CD4-positive, alpha-beta T cell treated with Interferon gamma for 1 hour (primary cell): ENCODE results near the gene VSX2.

ENCODE experiments used
- DNase-seq: peaks from one replicate; pipeline ENCODE4 v3.0.0-alpha.2; 2020

VSX2 gene

DNA sequence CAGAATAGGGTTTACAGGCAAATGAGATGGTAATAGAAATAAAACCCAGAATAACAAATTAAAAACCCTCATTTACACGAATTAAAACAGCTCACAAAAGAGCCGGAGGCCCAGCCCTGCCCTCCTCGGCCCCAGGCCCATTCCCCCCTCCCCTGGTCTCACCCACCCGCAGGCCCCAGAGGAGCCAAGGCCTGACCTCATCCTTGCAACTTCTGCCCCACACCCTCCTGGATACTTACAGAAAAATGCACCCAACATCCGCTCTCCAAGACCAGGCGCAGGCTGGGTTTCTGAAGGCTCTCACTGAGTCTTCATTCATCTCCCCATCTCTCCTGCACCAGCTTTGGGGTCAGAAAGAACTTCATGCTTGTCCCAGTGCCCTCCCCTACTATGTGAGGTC lies 16.2 kb upstream of the VSX2 start:
- DNase-seq, result no peak

DNA sequence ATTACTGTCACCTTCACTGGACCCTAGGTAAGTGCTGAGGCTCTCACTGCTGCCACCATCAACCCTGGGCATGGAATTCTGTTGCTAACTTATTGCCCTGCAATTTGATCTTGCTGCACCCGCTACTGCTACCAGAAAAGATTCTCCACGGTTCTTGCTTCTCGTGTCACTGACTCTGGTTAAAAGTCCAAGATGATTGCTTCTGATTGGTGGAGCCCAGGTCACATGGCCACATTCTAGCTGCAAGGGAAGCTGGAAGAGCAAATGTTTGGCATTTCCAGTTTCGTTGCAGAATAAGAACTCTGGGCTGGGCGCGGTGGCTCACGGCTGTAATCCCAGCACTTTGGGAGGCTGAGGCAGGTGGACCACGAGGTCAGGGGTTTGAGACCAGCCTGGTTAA lies 7.5 kb upstream of the VSX2 start:
- no peak for DNase-seq

DNA sequence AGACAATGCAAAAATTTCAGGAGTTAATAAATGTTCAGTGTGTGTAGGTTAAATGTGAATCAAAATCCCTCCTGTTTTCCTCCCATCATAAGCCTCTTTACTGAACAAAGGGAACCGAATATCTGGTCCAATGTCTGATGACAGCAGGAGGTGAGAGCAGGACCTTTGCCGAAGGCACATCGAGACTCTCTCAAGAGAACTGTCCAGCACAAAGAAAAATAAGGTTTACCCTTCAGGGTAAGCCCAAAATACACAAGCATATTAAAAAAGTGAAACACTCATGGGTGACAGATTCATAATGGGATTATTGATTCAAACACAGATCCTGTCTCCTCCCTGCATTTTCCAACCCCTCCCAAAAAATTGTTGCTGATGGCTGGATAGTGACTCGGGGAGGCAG lies 4.2 kb upstream of the VSX2 start:
- no peak for DNase-seq

DNA sequence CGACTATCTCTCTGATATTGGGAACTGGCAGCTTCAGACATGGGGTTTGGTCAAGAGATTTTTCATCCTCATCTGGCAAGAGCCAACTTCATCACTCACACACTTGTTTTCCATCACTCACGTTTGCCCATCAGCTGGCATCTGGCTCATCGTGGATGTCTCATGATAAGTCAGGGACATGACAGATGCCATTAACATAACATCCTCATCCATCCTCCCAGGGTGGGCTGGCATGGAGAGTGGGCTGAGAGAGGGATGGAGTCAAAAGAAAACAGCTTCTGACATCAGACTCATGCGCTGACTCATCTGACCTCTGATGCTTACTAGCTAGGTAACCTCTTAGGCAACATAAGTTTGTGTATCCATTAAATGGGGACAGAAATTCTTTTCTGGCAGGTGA lies 1.8 kb upstream of the VSX2 start:
- no peak for DNase-seq

DNA sequence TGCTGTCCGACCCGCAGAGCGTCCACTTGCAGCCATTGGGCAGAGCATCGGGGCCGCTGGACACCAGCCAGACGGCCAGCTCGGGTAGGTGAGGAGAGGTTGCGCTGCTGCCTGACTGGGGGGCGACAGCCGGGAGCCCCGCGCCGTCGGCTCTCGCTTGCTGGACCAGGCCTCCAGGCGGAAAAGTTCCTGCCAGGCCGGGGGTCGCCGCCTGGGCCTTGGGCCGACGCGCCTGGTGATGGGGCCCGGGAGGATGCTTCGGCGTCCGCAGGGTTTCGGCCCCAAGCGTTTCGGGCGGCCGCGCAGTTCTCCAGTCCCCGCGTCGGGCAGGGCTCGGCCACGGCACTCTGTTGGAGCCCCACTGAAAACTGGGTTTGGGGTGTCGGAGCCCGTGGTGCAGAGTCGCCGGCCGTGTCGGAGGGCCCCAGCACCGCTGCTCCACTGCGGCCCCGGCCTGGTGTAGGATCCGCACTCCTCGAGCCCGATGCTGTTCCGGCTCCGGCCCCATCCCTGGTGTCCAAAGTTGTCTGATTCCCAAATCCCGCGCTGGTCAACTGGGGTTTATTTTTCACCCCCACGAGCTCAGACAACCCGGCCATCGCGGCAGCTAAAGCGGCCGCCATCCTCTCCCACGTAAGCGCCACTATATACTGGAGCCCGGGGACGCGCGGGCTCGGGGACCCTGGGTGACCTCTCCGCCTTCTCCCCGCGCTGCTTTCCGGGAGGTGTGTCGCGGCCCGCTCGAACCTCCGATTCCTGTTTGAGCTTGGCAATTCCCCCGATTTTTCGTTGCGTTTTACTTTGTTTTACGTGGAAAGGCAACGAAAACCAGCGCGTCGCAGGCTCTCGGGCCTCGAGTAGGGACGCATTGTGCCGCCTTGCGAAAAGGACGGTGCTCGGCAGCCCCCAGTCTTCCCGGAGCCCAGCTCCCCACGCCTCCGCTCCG lies 872 bp downstream of the VSX2 start:
- DNase-seq, result no peak

DNA sequence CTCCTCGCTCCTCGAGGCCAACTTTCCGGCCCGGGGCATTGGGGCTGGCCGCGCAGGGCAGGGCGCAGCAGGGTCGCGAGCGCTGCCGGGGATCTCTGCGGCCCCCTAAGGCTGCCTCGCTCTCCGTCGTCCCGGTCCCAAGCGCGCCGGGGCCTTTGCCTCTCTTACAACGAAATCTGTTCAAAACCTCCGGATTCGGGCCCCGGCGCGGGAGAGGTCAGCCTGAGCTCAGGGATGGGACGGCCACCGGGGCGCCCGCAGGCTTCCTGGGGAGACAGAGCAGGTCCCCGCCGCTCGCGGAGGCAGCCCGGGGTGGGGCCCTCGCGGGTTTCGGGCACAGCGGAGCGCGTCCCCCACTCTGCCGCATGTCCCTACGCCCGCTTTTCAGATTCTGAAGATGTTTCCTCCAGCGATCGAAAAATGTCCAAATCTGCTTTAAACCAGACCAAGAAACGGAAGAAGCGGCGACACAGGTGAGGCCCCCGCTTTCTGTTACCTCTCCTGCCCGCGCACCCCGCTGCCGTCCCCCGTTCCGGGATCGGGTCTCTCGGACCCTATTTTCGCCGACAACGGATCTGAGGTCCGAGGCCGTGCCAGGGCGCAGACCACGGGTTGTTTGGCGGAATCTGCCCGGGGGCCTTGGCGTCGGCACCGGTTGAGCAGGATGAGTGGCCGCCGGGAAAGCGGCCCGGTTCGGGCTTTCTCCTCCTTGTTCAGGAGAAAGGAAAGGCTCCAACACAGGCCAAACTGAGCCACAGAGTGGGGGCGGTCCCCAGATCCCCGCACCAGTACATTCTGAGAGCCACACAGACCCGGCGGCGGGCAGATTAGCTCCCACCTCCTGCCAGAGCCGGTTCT lies 1.8 kb downstream of the VSX2 start:
- DNase-seq, result no peak

DNA sequence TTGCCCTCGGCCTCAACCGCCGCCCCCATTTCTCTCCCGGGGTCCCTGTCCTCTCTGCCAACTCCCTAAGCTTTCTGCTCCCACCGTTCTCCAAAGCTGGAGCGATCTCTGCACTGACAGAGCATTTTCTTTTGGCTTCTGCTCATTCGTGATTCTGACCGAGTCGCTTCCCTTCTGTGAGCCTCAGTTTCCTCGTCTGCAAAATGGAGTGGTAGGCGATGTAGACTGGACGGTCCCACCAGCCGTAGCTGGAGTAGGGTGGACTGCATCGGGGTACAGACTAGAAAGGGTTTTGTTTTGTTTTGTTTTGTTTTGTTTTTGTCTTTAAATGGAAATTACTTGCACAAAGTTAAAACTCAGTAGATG lies 2.4 kb downstream of the VSX2 start:
- DNase-seq, result no peak

DNA sequence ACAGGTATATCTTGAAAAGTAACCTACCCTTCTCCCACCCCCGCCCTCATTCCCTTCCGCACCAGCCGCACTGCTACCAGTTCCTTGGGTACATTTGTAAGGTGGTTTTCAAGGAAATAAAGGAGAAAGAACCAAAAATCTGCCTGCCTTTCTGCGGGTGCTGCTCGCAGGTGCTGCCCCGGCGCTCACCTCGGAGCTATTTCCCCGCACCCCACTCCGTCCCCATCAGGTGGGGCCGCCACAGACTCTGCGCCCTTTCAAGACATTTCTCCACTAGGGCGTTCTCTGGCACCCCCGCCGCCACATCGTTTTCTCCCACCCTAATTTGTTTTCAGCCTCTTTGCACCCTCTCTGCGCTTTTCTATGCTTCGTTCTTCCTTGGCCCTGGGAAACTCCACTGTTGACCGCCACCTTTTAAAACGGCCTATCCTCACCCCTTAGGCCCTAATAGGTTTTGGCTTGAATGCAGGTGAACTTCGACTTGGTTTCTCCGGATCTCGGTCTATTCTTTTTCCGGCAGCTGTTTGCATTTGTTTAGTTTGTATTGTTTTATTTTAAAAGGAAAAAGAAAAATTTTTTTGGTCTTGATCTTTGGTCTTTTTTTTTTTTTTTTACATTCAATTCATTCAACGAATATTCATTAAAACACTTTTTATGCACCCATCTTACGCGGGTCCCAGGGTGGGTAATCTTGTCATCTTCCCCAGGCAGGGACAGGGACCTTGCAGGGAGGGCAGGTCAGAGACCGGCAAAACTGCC lies 3.0 kb downstream of the VSX2 start:
- no peak for DNase-seq

DNA sequence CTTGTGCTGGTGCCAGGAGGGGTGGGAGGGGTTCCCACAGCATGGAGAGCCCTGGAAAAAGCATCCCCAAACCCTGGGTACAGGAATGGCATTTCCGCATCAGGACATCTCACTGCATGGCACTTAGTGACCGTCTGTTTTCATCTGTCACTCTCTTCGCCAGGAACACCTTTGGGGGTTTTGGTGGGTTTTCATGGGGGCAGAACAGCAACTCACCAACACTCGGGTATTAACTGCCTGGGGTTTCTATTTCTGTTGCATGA lies 3.5 kb downstream of the VSX2 start:
- DNase-seq, result no peak

DNA sequence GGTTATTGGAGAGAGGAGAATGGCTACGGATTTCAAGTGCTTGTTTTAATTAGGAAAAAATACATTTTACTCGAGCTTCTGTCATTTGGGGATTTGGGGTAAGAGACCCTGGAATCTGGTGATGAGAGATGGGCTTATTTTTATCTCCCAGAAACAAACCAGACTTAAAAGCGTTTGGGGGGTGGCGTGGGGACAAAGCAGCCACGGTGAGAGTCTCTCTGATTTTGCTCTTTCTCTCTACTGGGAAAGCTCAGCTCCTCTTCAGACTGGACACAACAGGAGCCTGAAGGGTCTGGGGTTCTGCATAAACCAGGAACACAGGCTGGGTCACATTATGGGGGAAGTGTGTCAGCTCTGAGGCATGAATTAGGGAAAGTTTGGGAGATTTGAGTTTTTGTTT lies 3.8 kb downstream of the VSX2 start:
- no peak for DNase-seq

DNA sequence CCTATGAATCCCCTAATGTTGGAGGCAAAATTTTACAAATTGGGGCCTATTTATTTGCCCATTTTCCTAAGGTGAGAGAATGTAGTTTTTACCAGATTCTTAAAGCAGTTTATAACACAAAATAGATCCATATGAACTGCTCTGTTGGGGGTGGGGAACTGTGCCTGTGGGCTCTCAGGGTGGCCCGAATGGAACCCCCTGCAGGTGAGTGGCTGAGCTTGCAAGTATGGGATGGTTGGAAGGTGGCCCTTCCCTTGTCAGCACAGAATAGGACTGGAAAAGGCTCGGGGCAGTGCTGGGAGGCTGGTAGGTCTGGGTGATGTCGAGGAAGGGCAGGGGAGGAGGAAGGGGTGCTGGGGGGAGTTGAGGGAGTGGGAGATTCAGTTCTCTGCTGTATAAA lies 4.9 kb downstream of the VSX2 start:
- no peak for DNase-seq

DNA sequence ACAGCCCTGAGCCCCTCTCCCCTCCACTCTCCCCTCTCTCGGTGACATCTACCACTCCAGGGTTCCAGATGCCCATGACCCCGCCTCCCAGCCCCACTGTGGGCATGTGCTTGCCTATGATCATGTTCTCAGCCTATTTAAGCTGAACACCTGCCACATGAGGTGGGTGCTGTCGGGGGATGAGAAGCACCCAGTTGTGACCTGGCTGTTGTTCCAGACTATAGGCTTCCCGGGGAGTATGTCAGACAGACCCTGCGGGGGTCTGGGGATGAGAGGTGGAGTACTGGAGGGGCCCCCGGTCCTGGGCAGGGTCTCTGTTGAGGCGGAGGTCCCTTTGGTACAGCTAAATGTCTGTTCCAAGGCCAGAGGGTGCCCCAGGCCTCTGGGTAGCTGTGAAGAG lies 6.0 kb downstream of the VSX2 start:
- DNase-seq, result no peak

DNA sequence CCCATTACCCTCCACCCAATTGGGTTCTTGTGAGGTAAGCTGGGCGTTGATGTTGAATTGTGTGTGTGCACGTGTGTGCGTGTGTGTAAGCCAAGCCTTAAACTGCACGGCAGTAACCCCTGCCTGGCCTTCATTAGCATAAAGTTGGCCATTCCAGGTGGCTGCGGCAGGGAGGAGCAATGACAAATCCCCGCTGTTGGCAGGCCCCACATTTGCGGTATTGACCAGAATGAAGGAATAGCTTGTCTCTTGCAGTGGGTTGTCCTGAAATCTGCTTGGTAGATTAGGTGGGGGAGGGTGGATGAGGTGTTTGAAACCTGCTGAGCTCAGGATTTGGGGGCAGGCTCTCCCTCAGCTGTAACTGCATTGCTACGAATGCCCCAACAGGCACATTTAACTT lies 7.3 kb downstream of the VSX2 start:
- DNase-seq, result no peak

DNA sequence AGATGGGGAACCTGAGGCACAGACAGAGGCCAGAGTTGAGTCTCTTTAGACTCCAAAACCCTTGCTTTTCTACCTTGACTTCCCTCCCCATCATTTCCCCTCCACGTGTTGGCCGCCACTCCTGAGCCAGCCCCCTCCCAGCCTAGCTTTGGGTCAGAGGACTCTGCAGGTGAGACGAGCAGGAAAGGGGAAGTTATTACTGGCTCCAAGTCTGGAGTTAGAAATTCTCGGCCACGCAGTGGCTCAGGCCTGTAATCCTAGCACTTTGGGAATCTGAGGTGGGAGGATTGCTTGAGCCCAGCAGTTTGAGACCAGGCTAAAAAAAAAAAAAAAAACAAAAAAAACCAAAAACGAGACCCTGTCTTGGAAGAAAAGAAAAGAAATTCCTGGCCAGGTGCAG lies 8.8 kb downstream of the VSX2 start:
- no peak for DNase-seq

DNA sequence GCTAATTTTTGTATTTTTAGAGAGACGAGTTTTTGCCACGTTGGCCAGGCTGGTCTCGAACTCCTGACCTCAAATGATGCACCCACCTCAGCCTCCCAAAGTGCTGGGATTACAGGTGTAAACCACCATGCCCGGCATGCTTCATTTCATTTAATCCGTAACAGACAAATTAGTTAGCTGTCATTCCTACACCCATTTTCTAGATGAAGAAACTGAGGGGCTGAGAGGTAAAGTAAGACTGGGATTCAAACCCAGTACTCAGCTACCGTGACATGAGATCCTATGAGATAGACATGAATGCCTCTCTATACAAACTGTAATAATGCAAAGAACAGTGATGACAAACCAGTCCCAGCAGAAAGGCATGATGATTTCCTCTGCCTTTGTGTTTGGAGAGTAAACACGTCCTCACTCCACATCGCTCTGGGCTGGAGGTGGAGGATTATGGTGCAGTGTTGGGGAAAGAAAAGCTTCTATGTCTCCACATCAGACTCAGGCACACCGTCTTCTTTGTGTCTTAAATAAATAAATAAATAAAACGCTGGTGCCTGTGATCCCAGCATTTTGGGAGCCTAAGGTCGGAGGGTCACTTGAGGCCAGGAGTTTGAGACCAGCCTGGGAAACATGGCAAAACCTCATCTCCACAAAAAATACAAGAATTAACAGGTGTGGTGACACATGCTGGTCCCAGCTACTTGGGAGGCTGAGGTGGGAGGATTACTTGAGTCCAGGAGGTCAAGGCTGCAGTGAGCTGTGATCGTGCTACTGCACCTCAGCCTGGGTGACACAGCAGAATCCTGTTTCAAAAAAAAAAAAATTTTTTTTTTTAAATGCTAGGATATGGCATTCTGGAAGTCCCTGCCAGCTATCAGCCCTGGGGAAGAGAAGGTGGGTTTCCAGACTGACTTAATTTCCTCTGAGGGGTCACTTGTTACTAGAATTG lies 10.5 kb downstream of the VSX2 start:
- no peak for DNase-seq

DNA sequence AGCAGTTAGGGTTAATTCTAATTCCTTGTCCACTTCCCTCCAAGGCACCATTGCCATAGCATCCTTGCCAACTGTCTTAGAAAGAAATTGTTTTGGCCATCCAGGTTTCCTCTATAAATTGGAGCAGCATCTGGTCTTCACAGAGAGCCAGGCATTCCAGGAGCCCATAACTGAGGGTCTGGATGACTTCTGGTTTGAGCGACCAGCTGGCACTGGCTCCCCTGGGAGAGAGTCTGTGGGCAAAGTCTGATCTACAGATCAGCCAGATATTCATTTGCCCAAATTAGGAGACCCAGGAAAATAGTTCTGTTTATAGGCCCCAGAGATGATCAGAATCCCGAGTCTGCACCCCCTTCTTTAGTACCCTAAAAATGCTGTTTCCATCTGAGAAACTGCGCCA lies 16.0 kb downstream of the VSX2 start:
- DNase-seq, result no peak

DNA sequence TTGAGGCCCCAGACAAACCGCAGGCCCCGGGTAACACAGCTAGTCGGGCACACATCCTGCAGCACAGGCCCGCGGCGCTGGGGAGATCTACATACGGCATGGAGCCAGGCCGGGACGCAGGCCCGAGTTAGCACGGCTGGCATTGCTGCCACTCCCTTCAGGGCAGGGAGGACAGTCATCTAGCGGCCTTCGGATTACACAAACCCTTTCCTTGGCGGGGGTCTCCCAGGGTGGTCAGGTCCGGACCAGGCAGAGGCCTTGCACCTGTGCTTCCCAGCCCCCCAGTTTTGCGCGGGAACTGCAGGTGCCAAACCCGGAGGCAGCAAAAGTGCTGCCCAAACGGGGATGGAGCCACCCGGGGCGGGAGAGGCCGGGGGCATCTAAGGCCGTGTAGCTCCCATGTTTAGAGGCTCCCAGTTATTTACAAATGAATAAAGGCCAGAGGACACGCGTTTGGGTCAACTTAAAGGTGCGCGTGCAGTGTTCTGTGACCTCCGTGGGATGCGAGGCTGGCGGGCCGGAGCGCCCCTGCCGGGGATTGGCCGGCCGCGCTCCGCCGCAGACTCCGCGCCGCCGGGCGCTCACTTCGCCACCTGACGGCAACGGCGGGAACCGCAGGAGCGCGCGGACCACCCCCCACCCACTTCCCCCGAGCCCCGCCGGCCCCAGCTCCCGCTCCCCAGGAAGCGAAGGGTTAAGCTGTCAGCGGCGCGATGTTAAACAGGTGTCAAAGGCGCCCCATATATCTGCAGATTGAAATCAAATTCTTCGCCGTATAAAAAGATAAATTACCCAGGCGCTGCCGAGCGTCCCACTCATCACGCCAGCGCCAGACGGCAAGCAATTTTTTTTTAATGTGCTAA lies 18.1 kb downstream of the VSX2 start:
- DNase-seq, result peak; percentile 41

DNA sequence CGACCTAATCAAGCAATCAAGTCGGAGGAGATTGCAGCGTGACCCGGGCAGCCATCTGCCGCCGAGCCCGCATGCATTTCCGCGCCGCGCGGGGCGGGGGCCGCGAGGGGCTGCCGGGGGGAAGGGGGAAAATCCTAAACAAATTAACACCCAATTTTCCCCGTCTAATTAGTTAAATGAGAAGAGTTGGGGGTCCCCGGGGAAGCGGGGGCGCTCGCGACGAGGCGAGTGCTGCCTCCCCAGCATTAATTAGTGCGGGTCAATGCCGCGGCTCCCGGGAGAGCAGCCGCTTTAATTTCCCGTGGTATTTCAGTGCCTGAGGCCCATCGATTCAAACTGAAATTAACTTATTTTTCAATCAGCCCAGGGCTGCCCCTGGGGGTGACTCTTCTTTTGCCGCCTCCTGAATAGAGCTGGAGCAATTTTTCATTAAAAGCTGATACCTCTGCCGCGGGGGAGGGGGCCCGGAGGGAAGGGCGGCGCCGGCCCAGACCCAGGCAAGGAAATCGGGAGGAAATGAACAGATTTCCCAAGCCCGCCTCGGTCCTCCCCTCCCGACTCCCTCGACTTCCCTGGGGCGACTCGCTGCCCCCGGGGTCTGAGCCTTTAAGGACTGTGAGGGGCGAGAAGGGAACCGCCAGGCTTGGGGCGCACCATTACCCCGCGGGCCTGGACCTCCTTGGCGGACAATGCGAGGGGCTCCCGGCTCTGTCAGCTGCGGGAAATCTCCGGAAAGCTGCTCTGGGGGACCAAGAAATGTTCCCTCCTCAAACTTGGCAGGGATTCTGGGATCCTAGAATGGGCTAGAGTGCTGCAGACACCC lies 18.9 kb downstream of the VSX2 start:
- DNase-seq, result no peak

DNA sequence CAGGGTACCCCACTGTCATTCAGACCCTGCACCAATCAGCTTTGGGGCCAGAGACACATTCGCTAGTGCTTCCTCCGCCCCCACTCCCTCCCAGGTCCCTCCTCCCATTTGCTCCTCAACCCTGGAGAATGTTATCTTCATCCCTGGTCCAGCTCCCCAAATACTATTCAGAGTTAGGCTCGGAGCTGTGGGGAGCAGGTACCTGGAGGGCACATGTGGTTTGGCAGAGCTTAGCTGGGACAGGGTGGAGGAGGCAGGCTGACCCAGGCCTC lies 19.5 kb downstream of the VSX2 start:
- no peak for DNase-seq

DNA sequence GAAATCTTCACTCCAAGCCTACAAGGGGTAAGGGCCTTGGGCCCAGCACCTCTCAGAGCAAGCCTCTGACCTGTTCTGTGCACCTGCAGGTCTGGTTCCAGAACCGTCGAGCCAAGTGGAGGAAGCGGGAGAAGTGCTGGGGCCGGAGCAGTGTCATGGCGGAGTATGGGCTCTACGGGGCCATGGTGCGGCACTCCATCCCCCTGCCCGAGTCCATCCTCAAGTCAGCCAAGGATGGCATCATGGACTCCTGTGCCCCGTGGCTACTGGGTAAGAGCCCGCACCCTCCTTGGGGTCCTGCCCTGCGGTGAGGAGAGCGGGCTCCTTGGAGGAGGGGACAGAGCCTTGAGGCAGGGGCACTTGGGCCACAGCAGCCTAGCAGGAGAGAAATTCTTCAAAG lies 20.3 kb downstream of the VSX2 start:
- DNase-seq, result no peak
